GM13976 (cell line): Measurements from ENCODE around the gene FBXO40.

Experiments
- DNase-seq: peaks from one replicate; pipeline ENCODE4 v3.0.0; 2012; ENCODE audit warnings: low spot score
- CTCF ChIP-seq: IDR thresholded peaks from 2 replicates; pipeline ENCODE4 v1.5.1; 2012; ENCODE audit warnings: borderline replicate concordance, mild to moderate bottlenecking; ENCODE audit not compliant: insufficient read depth; ENCODE audit errors: extremely low read depth, missing control alignments, control extremely low read depth
- in situ Hi-C: fragments of 300-500 bp; cut with MboI; formaldehyde crosslinking; loops from one replicate; pipeline ENCODE4 v1.12.0; 2022; ENCODE audit warnings: low sequenced_read_pairs, mixed read lengths, inconsistent platforms; ENCODE audit not compliant: unreplicated experiment

The FBXO40 gene

GRCh38 chr3:121642601-121643314 lies 49.6 kb downstream of the FBXO40 start:
- no peak for TF ChIP-seq CTCF
- DNase-seq: no peak
- in situ Hi-C loops: no loop called here

- no peak for TF ChIP-seq CTCF
- DNase-seq: no peak
- in situ Hi-C loops: no loop called here
Measured at GRCh38 chr3:121645054-121645453, 51.9 kb downstream of the FBXO40 start.

GRCh38 chr3:121648219-121648958 lies 55.2 kb downstream of the FBXO40 start:
- TF ChIP-seq CTCF: no peak
- DNase-seq: no peak
- in situ Hi-C loops: no loop called here

- TF ChIP-seq CTCF: no peak
- no peak for DNase-seq
- in situ Hi-C loops: no loop called here
Measured at GRCh38 chr3:121649645-121650044, 56.5 kb downstream of the FBXO40 start.

GRCh38 chr3:121651684-121652083 lies 58.5 kb downstream of the FBXO40 start:
- DNase-seq: no peak
- no peak for TF ChIP-seq CTCF
- in situ Hi-C loops: no loop called here

- TF ChIP-seq CTCF: no peak
- peak; percentile 41 for DNase-seq
- in situ Hi-C loops: no loop called here
Measured at GRCh38 chr3:121654493-121655385, 61.6 kb downstream of the FBXO40 start.
